Choroid plexus epithelial cell (primary cell): ENCODE results near the gene TTC13.
"Not testable (repeated sequence)": the region's sequence is repeated elsewhere in the genome, so short reads cannot be mapped to it uniquely, and the experiment has no call there.

ENCODE experiments used
- DNase-seq: peaks from one replicate; pipeline ENCODE4 v3.0.0-alpha.2; 2010; ENCODE audit warnings: low read depth
- H3K4me3 ChIP-seq: 2 replicates; pipeline ENCODE4 v1.5.1; 2011; ENCODE audit warnings: low read depth, mild to moderate bottlenecking, control low read depth, low read length, moderate library complexity
- CTCF ChIP-seq: conservative IDR thresholded peaks from 2 replicates; pipeline ENCODE4 v1.5.1; 2011; ENCODE audit warnings: low read depth, mild to moderate bottlenecking, control low read depth, inconsistent platforms, low read length, moderate library complexity

The TTC13 gene

GRCh38 chr1:230987448-230987847, 8.8 kb upstream of the TTC13 start:
- no peak for DNase-seq
- no peak overlapping the region for H3K4me3 ChIP-seq
- no peak for TF ChIP-seq CTCF

GRCh38 chr1:230986976-230987375, 8.3 kb upstream of the TTC13 start:
- DNase-seq = peak; percentile 69
- no peak overlapping the region for H3K4me3 ChIP-seq
- no peak for TF ChIP-seq CTCF

- no peak overlapping the region for H3K4me3 ChIP-seq
- no peak for TF ChIP-seq CTCF
- no peak for DNase-seq
These were observed 7.0 kb upstream of the TTC13 start for GRCh38 chr1:230985711-230986110.

- H3K4me3 ChIP-seq, DNase-seq: not testable (repeated sequence)
These were observed 6.2 kb upstream of the TTC13 start for GRCh38 chr1:230984622-230985515.

GRCh38 chr1:230983811-230984210, 5.2 kb upstream of the TTC13 start:
- TF ChIP-seq CTCF = no peak
- H3K4me3 ChIP-seq = no peak overlapping the region
- no peak for DNase-seq

- DNase-seq = peak; percentile 79
- no peak overlapping the region for H3K4me3 ChIP-seq
- no peak for TF ChIP-seq CTCF
These were observed 4.0 kb upstream of the TTC13 start for GRCh38 chr1:230982696-230983095.

- no peak for DNase-seq
- no peak for TF ChIP-seq CTCF
These were observed 1.3 kb upstream of the TTC13 start for GRCh38 chr1:230979952-230980351.

More at GRCh38 chr1:230979952-230980351, 1.3 kb upstream of the TTC13 start:
- H3K4me3 ChIP-seq = no peak overlapping the region
